SHP77 treated with DMSO at 0.1 percent for 48 hours (cell line): Measurements from ENCODE around the gene SNRNP200.

Experiments
- DNase-seq: peaks from one replicate; lab custom pipeline; 2025; lab: John Stamatoyannopoulos, UW

The SNRNP200 gene

GRCh38 chr2:96251721-96252292 lies 53.5 kb downstream of the SNRNP200 start:
- no peak for DNase-seq

DNA sequence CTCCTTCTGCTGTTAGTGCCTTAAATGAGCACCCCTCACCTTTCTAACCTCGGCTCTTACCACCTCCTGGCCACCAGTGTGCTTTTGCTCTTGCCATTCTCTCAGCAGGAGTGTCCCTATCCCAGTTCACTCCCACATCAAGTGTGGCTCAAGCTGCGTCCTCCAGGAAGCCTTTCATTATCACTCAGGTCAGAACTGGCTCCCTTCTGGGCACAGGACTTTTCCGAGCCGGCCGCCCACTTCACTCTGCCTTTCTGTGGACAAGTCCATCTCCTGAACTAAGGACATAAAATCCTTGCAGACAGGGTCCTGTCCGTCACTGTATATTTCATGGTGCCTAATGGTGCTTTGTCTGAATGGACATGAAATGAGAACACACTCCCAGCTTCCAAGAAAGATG lies 55.2 kb downstream of the SNRNP200 start:
- no peak for DNase-seq

DNA sequence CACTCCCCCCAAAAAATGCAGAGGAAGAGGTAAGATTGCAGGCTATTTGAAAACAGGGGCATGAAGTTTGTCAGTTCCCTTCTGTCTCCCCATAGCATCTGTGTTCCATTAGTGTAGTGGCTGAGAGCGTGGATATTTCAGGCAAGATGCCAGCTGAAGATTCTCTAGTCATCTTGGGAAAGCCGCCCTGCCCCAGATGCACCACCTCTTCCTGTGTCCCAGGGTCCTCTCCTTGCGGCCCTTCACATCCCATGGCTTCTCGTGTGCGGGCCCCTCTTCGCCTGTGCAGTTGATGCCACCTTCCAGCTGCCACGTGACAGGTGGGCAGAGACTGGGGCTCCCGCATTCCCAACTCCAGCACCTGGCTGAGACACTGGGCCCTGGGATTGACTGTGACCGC lies 55.7 kb downstream of the SNRNP200 start:
- no peak for DNase-seq

GRCh38 chr2:96248624-96249023 lies 56.7 kb downstream of the SNRNP200 start:
- DNase-seq = no peak

DNA sequence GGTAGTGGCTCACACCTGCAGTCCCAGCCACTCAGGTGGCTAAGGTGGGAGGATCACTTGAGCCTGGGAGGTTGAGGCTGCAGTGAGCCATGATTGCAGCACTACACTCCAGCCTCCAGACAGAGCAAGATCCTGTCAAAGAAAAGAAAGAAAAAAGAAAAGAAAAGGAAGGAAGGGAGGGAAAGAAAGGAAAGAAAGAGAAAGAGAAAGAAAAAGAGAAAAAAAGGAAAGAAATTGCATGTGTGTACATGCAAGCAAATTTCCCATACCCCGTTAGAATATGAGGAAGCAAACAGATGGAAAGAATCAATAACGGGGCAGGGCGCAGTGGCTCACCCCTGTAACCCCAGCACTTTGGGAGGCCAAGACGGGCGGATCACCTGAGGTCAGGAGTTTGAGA lies 57.5 kb downstream of the SNRNP200 start:
- DNase-seq = no peak

DNA sequence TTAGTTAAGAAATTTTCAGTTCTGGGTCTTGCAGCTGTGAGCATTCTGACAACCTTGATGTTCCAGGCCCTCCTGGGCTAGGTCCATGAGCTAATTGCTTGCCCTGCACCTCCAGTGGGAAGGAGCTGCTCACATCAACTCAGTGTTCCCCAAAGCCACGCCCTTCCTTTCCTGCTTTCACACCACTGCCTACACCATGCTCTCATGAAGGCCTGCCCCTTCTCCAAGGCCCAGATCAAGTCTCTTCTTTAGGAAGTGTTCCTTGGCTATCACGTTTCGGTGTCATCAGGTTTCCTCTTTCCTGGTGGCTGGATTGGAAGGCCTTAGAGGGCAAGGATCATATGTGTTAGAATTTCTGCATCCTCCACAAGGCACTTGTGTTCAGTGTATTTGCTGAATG lies 58.3 kb downstream of the SNRNP200 start:
- DNase-seq = no peak

GRCh38 chr2:96245609-96246390 lies 59.5 kb downstream of the SNRNP200 start:
- no peak for DNase-seq

DNA sequence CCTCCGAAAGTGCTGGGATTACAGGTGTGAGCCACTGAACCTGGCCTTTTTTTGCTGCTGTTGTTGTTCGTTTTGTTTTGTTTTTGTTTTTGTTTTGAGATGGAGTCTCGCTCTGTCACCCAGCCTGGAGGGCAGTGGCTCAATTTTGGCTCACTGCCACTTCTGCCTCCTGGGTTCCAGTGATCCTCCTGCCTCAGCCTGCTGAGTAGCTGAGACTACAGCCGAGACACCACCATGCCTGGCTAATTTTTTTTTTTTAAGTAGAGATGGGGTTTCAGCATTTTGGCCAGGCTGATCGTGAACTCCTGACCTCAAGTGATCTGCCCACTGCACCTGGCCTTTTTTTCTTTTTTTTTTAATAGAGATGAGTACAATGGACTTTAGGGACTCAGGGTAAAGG lies 61.5 kb downstream of the SNRNP200 start:
- DNase-seq = no peak

- no peak for DNase-seq
These were observed 63.3 kb downstream of the SNRNP200 start for GRCh38 chr2:96241900-96242611.

- no peak for DNase-seq
These were observed 64.1 kb downstream of the SNRNP200 start for GRCh38 chr2:96241227-96241626.

DNA sequence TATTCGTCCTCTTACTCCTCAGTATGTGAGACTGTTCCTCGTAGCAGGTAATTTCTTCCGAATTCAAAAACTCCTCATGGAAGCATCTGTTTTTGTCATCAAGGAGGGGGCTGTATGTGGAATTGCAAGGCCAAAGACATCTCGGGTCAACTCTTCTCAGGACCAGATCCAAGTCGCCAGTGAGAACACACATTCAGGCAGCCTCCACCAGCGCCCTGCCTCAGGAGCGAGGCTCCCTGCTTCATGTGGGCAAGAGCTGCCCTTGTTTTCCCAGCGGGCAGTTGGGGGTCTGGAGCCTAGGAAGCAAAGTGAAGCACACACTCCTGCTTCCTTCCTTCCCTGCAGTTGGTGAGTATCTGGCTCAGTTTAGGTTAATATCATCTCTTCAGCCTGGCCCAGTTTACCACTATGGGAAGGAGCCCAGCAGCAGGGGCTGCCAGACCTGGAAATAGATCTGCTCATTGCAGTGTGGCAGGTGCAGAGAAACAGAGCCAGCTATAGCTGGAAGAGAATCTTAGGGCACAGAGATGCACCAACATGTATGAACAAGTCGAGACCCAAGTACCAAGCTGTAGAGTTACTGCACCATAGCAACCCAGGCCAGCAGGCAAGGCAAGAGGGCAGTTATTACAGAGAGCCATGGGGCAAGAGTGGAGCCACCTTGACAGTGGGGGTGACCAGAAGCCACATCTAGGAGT lies 64.9 kb downstream of the SNRNP200 start:
- DNase-seq = no peak

DNA sequence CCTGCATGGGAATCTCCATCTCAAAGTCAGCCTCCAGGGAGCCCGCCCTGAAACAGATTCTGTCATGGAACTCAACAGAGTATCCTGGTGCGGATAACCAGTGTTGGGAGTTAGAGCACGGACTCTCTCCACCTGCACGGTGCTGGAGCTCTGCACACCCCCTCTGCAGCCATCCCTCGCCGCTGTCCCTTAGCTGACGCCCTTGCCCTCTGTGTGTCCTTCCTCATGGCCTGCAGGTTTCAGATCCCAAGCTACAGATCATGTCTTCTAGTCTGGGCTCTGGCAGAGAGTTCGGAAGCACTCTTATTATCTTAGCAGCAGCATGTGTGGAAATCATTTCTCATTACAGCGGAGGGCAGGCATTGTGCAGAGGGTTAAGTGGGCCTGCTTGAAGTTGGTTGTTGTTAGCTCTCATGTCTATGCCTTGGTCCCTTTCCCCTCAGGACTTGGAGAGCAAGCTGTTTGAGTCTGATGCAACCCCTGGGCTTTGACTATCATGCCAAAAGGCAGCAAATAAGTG lies 65.5 kb downstream of the SNRNP200 start:
- DNase-seq = no peak

- no peak for DNase-seq
These were observed 66.3 kb downstream of the SNRNP200 start for GRCh38 chr2:96239091-96239490.

- no peak for DNase-seq
These were observed 67.1 kb downstream of the SNRNP200 start for GRCh38 chr2:96238266-96238665.

- no peak for DNase-seq
These were observed 68.5 kb downstream of the SNRNP200 start for GRCh38 chr2:96236882-96237281.

DNA sequence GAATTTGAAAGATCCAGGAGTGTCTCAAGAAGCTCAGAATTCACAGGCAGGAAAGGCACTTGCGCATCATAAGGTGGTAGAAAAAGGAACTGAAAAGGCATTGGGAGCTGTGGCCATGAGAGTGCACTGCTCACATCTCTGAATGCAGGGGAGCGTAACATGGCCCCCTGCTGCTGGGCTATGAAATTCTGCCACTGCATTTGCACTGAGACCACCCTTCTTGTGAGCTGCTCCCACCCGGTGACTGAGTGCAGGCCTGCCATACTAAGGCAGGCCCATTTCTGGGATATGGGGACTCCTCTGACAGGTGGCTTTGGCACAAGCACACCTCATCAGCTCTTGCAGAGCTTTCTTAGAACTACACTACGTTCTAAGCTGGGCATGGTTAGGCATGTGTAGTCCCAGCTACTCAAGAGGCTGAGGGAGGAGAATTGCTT lies 71.4 kb downstream of the SNRNP200 start:
- no peak for DNase-seq

DNA sequence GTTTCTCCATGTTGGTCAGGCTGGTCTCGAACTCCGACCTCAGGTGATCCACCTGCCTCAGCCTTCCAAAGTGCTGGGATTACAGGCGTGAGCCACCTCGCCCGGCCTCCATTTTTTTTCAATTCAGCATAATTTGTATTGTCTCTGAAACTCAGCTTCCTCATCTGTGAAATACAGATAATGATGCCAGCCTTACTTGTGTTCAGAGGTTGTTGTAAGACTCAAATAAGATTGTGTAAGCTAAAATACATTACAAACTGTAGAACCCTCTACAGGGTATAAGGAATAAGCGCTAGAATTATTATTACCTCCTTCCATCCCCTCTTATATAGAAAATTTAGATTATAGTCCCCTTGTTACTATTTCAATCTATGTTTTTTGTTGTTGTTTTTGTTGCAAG lies 71.9 kb downstream of the SNRNP200 start:
- DNase-seq = no peak

- DNase-seq = no peak
These were observed 74.0 kb downstream of the SNRNP200 start for GRCh38 chr2:96231316-96231715.

- no peak for DNase-seq
These were observed 80.3 kb downstream of the SNRNP200 start for GRCh38 chr2:96225016-96225533.
